AG04450 (cell line): ENCODE results near the gene TFR2. TPM values are rescaled to one million over a fixed set of nuclear protein-coding genes. Genes with fewer than 3 reads are reported as not detected.

Source experiments
- CTCF ChIA-PET: fragments of 300-600, 350-600 bp; formaldehyde crosslinking; extraction: SDS; loops from one replicate; lab custom pipeline; 2022; ENCODE audit warnings: antibody characterized with exemption, inconsistent platforms; lab: Charles Lee
- POLR2A ChIA-PET: fragments of 350-600 bp; formaldehyde crosslinking; extraction: SDS; loops from one replicate; lab custom pipeline; 2021; ENCODE audit warnings: antibody characterized with exemption, inconsistent platforms; lab: Yijun Ruan, JAX
- DNase-seq: peaks from one replicate; pipeline ENCODE4 v3.0.0-alpha.2; 2011; ENCODE audit warnings: low read depth, low spot score
- H3K27ac ChIP-seq: one replicate; pipeline ENCODE4 v1.5.1; 2012; ENCODE audit warnings: low read depth, low read length, control low read depth
- H3K27me3 ChIP-seq: one replicate; pipeline ENCODE4 v1.6.0; 2012; ENCODE audit warnings: low read length; ENCODE audit not compliant: control insufficient read depth, insufficient read depth
- H3K4me3 ChIP-seq: 2 replicates; pipeline ENCODE4 v1.5.1; 2011; ENCODE audit warnings: mild to moderate bottlenecking, low read depth, low read length, control low read depth
- H3K9me3 ChIP-seq: 2 replicates; pipeline ENCODE4 v1.5.1; 2012; ENCODE audit warnings: low read length; ENCODE audit not compliant: control insufficient read depth, insufficient read depth
- polyA plus RNA-seq: library from polyadenylated mRNA; depleted of rRNA; stranded (reverse); fragments of >200 nt; gene quantifications from 2 replicates; pipeline ENCODE4 v1.2.3, GENCODE V29; 2011
- TF ChIP-seq, protein P1 (sequence below): IDR thresholded peaks from 2 replicates; pipeline ENCODE4 v1.5.1; 2011; ENCODE audit warnings: low read depth, low read length, control low read depth, inconsistent platforms

TFR2 gene
- polyA plus RNA-seq, 1 experiment: 0.05 TPM

DNA sequence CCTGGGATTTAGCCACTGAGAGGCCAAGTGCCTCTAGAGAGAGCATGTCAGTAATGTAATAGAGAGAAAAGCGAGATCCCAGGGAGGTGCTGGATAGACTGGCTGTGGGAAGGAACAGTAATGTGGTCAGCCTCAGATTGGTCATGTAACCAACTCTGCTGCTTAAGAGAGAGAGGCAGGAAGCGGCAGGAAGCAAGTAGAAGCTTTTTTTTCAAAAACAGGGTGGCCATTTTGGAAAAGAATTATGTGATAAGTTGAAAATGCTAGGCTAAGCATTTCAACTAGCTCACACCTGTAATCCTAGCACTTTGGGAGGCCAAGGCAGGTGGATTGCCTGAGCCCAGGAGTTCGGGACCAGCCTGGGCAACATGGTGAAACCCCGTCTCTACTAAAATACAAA is 42.9 kb downstream of the TFR2 start:
- H3K27me3 ChIP-seq: no peaks in the 10 kb centered on the region
- DNase-seq: no peak
- H3K4me3 ChIP-seq: no peak overlapping the region
- ChIA-PET POLR2A (interaction anchor here (1.0 to 1.5 kb wide), 2 partner anchors 9 to 12 kb away, joined by 3 read pairs; partner anchors contain the start of genes FBXO24 and LRCH4), CTCF (no interaction called here)
- H3K9me3 ChIP-seq: no peaks in the 10 kb centered on the region
- TF ChIP-seq, protein P1, sequence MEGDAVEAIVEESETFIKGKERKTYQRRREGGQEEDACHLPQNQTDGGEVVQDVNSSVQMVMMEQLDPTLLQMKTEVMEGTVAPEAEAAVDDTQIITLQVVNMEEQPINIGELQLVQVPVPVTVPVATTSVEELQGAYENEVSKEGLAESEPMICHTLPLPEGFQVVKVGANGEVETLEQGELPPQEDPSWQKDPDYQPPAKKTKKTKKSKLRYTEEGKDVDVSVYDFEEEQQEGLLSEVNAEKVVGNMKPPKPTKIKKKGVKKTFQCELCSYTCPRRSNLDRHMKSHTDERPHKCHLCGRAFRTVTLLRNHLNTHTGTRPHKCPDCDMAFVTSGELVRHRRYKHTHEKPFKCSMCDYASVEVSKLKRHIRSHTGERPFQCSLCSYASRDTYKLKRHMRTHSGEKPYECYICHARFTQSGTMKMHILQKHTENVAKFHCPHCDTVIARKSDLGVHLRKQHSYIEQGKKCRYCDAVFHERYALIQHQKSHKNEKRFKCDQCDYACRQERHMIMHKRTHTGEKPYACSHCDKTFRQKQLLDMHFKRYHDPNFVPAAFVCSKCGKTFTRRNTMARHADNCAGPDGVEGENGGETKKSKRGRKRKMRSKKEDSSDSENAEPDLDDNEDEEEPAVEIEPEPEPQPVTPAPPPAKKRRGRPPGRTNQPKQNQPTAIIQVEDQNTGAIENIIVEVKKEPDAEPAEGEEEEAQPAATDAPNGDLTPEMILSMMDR: no peak
- H3K27ac ChIP-seq: no peak overlapping the region

DNA sequence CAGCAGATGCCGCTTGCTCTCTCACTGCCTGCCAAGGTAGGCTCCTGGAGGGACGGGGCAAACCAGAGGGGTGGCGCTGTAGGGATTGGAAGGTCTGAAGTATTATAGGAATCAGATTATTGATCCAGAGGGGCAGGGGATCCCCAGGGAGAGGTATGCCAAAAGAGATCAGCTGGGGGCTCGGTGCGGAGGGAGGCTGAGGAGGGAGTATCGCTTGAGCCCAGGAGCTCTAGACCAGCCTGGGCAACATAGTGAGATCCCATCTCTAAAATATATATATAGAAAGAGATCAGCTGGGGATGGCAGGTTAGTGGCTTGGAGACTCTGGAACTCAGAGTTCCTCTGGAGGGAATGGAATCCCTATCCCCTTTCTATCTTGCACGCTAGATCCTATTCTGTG is 46.2 kb downstream of the TFR2 start:
- no peaks in the 10 kb centered on the region for H3K27me3 ChIP-seq
- H3K4me3 ChIP-seq: no peak overlapping the region
- H3K9me3 ChIP-seq: no peaks in the 10 kb centered on the region
- TF ChIP-seq, protein P1: no peak
- H3K27ac ChIP-seq: no peak overlapping the region
- POLR2A ChIA-PET: interaction anchor here (3.3 kb wide), 1 partner anchor 9 kb away, joined by 9 read pairs; the partner anchor contains the start of genes FBXO24 and LRCH4
- no peak for DNase-seq
- CTCF ChIA-PET: no interaction called here

DNA sequence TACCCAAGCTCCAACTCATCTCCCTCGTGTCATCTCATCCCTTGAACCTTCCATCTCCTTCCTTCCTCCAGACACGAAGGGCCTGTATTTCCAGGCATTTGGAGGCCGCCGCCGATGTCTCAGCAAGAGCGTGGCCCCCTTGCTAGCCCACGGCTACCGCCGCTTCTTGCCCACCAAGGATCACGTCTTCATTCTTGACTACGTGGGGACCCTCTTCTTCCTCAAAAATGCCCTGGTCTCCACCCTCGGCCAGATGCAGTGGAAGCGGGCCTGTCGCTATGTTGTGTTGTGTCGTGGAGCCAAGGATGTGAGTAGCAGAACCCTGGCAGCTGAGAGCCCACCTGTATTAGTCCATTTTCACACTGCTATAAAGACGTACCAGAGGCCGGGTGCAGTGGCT is 49.8 kb downstream of the TFR2 start:
- POLR2A ChIA-PET: no interaction called here
- Histone ChIP-seq H3K4me3 (no peak overlapping the region), H3K27ac (no peak overlapping the region), H3K9me3 (no peaks in the 10 kb centered on the region), H3K27me3 (no peaks in the 10 kb centered on the region)
- CTCF ChIA-PET: no interaction called here
- DNase-seq: no peak
- TF ChIP-seq, protein P1: no peak

DNA sequence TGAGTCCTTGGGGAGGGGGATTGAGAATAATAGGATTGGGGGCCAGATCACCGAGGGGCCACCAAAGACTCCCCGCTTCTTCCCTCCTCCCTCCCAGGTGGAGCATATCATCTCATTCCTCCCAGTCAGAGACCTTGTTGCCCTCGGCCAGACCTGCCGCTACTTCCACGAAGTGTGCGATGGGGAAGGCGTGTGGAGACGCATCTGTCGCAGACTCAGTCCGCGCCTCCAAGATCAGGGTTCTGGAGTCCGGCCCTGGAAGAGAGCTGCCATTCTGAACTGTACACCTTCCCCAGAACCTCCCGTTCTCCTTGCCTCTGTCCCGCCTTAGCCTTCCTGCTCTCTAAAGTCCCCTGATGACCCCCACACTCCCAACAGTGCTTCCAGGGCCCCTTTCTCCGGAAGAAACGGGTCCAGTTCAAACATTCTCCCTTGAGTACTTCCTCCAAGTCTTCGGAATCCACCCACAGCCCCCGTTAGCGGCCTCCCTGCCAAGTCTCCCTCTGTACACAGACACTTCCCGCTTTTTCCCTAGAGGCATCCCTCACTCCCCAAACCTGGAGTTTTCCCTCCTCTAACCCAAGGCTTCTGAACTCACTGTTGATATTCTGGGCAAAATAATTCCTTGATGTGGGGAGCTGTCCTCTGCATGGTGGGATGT is 51.1 kb downstream of the TFR2 start:
- ChIA-PET CTCF (interaction anchor here (0.6 to 2.2 kb wide), 2 partner anchors 17 to 25 kb away, joined by 4 to 9 read pairs; no protein-coding TSS in a partner anchor), POLR2A (interaction anchor here (0.6 kb wide), 1 partner anchor 105 kb away, joined by 6 read pairs; no protein-coding TSS in a partner anchor)
- no peak overlapping the region for H3K27ac ChIP-seq
- H3K9me3 ChIP-seq: no peaks in the 10 kb centered on the region; the same call in 1 of the 2 replicates
- no peak for DNase-seq
- TF ChIP-seq, protein P1: no peak
- H3K4me3 ChIP-seq: no peak overlapping the region
- H3K27me3 ChIP-seq: no peaks in the 10 kb centered on the region

DNA sequence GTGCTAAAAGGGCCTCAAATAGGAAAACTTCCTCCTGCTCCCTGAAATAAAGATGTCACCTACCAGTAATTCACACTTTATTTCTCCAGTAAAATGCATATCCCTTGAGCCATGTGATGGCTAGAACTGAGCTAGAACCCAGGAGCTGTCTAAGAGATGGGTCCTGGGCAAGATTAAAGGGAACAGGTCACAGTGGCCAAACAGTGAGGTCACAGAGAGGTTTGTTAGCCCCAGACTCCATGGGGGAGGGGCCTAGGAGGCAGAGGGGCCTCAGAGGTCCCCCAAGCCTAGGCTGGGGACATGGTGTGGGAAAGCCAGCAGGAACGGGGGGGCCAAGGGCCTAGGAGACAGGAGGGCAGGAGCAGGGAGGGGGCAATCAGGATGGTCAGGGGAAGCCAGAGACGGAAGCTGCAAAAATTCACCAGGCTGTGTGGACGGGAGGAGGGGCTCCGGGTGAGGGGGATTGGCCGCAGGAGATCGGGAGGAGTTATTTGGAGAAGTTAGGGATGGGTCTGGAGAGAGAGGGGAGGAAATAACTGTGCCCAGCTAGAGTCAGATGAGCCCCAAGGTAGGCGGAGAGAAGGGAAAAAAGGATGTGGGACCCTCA is 51.9 kb downstream of the TFR2 start:
- CTCF ChIA-PET: interaction anchor here (0.9 to 2.2 kb wide), 4 partner anchors 13 to 106 kb away, joined by 3 to 9 read pairs (median 5); partner anchors contain the start of genes MOSPD3, NYAP1 and PCOLCE
- no peak for DNase-seq

More for the DNA sequence above, 51.9 kb downstream of the TFR2 start:
- Histone ChIP-seq H3K4me3 (no peak overlapping the region), H3K27me3 (no peaks in the 10 kb centered on the region), H3K27ac (no peak overlapping the region), H3K9me3 (no peaks in the 10 kb centered on the region; the same call in 1 of the 2 replicates)
- TF ChIP-seq, protein P1: no peak
- POLR2A ChIA-PET: interaction anchor here (0.6 to 1.1 kb wide), 3 partner anchors 9 to 104 kb away, joined by 3 to 6 read pairs (median 5); partner anchors contain the start of gene PCOLCE
